KBM-7 (cell line): Measurements from ENCODE around the gene TMEM252.

ENCODE experiments used
- DNase-seq: peaks from one replicate; pipeline ENCODE4 v3.0.0-alpha.2; 2015
- in situ Hi-C: fragments of 300-500 bp; cut with MboI; formaldehyde crosslinking; loops from 2 replicates; pipeline ENCODE4 v1.14.3; 2020; ENCODE audit warnings: low sequenced_read_pairs, low pct_unique_long_range_greater_than_20kb, mixed read lengths

TMEM252 gene

GRCh38 chr9:68546596-68547390 is 6.1 kb upstream of the TMEM252 start:
- DNase-seq, result peak; percentile 12

DNA sequence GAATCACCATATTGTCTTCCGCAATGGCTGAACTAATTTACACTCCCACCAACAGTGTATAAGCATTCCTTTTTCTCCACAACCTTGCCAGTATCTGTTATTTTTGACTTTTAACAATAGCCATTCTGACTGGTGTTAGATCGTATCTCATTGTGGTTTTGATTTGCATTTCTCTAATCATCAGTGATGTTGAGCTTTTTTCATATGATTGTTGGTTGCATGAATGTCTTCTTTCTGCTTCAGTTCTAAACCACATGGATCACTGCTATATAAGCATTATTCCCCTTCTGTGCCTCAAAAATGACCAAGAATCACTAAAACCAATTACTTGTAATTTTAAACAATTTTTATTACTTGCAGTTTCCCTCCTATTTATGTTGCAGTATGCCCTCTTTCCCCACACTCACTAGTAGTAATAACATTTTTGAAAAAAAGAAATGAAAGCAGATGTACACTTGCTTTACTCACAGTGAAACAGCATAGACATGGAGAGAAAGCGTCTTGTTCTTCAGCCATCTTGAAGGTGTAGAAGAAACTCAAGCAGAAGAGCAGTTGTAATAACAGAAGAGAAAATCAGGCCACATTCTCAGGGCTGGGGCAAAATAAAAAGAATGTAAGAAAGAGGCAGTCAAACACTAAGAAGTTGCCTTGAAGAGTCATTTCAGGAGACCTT is 4.5 kb upstream of the TMEM252 start:
- in situ Hi-C loops, result no loop called here
- no peak for DNase-seq

More at GRCh38 chr9:68546596-68547390, 6.1 kb upstream of the TMEM252 start:
- in situ Hi-C loops, result no loop called here

- in situ Hi-C loops, result no loop called here
These were observed 885 bp upstream of the TMEM252 start for GRCh38 chr9:68541568-68541967.

DNA sequence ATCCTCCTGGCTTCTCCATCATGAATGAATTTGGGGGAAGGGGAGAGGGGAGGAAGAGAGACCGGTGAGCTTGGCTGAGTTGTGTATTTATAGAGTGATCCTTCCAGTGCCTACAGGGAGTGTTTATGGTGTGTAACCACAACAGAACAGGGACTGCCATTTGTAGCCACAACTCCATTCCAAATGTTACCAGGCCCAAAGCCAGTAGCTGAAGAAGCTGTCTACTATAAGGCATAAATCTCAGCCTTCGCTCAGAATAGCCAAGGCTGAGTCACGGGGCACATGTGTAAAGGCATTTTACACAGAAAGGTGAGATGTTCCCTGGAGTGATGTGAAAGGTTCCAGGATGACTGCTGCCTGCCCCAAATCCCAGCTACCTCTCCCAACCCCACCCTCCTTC is 2.5 kb downstream of the TMEM252 start:
- in situ Hi-C loops, result no loop called here
- no peak for DNase-seq

More at GRCh38 chr9:68541568-68541967, 885 bp upstream of the TMEM252 start:
- no peak for DNase-seq

DNA sequence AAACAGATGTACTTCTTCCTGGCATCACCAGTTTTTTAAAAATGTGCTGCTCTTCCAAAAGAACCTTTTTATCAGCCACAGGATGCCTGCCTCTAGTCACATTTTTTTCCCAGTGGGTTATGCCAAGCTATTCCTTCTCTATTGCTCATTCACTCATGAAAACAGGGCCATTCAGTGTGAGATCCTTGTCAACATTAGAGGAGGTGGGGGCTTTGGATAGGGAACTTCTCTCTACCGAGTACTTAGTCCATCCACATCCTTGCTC is 3.1 kb downstream of the TMEM252 start:
- no peak for DNase-seq
- in situ Hi-C loops, result no loop called here

DNA sequence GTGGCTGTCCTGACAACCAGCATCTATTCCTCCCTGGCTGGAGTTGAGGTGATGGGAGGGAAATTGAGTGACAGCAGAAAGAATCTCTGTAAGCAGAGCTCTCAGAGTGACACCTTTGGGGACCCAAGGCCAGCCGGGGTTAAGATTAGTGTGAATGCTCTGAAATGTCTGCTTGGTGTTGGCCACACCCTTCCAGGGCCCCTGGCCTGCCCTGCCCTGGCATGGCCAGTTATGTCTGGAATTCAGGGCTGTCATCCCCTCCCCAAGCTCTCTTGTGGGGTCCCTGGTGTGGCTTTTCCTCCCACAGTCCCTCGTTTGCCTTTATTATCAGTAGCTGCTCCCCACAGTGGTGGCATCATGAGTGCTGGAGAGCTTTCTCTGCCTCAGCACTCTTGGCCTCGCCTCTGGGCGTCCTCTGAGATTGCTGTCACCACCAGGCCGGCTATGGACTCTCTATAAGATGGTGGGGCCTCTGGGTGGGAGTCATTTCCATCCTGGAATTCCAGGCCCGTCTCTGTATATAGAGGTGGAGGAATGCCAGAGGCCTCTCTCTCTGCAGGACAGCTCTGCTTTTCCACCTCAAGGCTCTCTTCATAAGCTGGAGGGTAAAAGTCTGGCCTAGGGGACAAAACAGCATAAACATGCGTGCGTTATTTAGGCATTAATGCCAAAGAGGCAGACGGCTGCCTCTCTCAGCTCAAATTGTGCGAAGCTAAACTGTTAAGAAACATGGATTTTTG is 3.6 kb downstream of the TMEM252 start:
- in situ Hi-C loops, result no loop called here
- no peak for DNase-seq

- DNase-seq, result no peak
- in situ Hi-C loops, result no loop called here
These were observed 7.0 kb downstream of the TMEM252 start for GRCh38 chr9:68533678-68534077.

GRCh38 chr9:68532131-68532530 is 8.6 kb downstream of the TMEM252 start:
- in situ Hi-C loops, result no loop called here
- DNase-seq, result no peak

GRCh38 chr9:68530618-68531017 is 10.1 kb downstream of the TMEM252 start:
- in situ Hi-C loops, result no loop called here
- no peak for DNase-seq

GRCh38 chr9:68523367-68523936 is 17.2 kb downstream of the TMEM252 start:
- DNase-seq, result no peak
- in situ Hi-C loops, result no loop called here

GRCh38 chr9:68522954-68523353 is 17.7 kb downstream of the TMEM252 start:
- no peak for DNase-seq
- in situ Hi-C loops, result no loop called here

DNA sequence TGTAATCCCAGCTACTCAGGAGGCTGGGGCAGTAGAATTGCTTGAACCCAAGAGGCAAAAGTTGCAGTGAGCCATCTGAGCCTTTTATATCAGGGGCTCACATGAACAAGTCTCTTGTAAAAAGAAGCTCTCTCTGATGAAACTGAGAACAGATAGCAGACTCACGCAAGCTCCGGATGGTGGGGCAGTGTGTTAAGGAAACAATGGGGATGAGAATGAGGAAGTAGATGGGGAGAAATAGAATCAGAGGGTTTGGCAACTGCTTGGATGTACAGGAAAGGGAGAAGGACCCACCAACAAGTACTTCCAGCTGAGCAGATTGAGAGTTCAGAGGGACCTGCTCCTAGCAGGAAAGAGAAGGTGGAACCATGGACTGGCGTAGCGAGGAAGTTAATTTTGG is 18.6 kb downstream of the TMEM252 start:
- DNase-seq, result peak; percentile 76
- in situ Hi-C loops, result no loop called here

GRCh38 chr9:68515326-68516017 is 25.2 kb downstream of the TMEM252 start:
- in situ Hi-C loops, result no loop called here
- no peak for DNase-seq

DNA sequence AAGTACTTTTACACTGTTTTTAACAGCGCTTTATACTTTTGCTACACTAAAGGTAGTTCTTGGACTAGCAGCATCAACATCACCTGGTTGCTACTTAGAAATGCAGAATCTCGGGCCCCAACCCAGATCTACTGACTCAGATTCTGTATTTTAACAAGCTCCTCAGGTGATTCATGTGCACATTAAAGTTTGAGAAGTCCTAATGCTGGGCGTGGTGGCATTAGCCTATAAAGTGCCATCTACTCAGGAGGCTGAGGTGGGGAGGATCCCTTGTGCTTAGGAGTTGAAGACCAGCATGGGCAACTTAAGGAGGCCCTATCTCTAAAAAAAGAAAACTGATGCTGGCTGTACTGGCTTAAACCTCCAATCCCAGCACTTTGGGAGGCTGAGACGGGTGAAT is 26.7 kb downstream of the TMEM252 start:
- in situ Hi-C loops, result no loop called here
- DNase-seq, result no peak

GRCh38 chr9:68513385-68513784 is 27.3 kb downstream of the TMEM252 start:
- no peak for DNase-seq

DNA sequence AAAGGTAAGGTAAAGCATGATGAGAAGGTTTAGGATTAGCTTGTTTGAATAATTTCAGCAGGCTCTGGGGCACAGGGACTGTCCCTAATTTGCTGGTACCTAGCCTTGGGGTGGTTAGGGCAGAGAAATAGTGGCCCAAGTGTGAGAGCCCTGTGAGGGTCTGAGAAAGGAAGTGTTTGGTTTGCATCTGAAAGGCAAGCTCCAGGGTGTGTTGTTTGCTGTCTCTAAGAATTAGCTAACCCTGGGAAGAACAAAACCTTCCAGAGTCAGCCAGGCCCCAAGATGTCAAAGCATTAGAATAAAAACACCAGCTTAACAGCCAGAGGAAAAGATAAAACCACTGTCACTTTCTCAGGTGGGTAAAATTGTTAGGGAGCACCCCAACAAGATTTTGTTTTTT is 31.0 kb downstream of the TMEM252 start:
- in situ Hi-C loops, result no loop called here
- no peak for DNase-seq

More at GRCh38 chr9:68513385-68513784, 27.3 kb downstream of the TMEM252 start:
- in situ Hi-C loops, result no loop called here

GRCh38 chr9:68508547-68508946 is 32.1 kb downstream of the TMEM252 start:
- no peak for DNase-seq
- in situ Hi-C loops, result no loop called here

- in situ Hi-C loops, result no loop called here
- no peak for DNase-seq
These were observed 32.9 kb downstream of the TMEM252 start for GRCh38 chr9:68507806-68508145.

DNA sequence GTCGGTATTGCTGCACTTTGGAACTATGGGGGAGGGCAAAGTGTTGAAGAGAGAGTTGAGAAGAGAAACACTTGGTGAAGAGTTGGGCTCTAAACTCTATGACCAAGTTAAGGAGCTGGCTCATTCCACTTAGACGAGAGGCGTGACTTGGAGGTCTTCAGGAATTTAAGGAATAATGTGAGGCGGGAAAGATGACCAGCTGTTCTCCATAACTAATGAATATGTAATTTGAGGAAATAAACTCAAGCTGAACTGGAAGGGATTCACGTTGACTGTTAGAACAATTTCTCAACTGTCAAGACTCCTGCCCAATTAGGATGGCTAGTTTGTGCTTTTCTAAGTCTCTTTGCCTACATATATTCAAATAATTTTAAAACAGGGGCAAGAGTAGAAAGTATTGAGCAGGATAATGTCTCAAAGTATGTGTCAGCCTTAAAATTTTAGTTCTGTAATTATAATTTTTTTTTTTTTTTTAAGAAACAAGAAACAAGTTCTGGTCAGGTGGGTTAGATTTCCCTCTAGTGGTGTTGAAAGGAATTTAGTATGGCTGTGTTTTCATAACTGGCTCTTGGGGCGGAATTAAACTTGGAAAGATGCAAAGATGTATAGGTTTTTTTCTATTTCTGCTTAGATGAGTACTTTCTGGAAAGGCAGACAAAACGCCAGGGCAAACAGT is 33.4 kb downstream of the TMEM252 start:
- peak; percentile 38 for DNase-seq
- in situ Hi-C loops, result no loop called here
